H1 (cell line): ENCODE results near the gene TUBA4B. TPM values are rescaled to one million over a fixed set of nuclear protein-coding genes. Genes with fewer than 3 reads are reported as not detected.

ENCODE experiments used
- BCL11A ChIP-seq, 2 experiments: IDR thresholded peaks; one replicate each; pipeline ENCODE4 v1.6.1; 2011; ENCODE audit warnings: low read depth in 2 of 2, low read length in 2 of 2, mild to moderate bottlenecking in 2 of 2
- CHD7 ChIP-seq: fragments of 300-600 bp; sonication (generic); IDR thresholded peaks from 2 replicates; pipeline ENCODE4 v1.7.1; 2012; ENCODE audit warnings: low read length, moderate library complexity, mild to moderate bottlenecking, inconsistent platforms; ENCODE audit not compliant: insufficient replicate concordance
- CREB1 ChIP-seq: IDR thresholded peaks from 2 replicates; pipeline ENCODE4 v1.6.1; 2012; ENCODE audit warnings: inconsistent platforms
- GTF2F1 ChIP-seq: IDR thresholded peaks from 2 replicates; pipeline ENCODE4 v1.6.1; 2012; ENCODE audit warnings: low read depth, low read length, improper control_type of control experiment, borderline replicate concordance
- HDAC2 ChIP-seq, 2 experiments: fragments of 300-600 bp in 1 of 2; sonication (generic) in 1 of 2; IDR thresholded peaks; 2 replicates each; pipeline ENCODE4 v1.6.1; 2011 to 2012; ENCODE audit warnings: low read depth in 2 of 2, low read length in 2 of 2, mild to moderate bottlenecking in 2 of 2, moderate library complexity in 2 of 2, borderline replicate concordance in 1 of 2, inconsistent platforms in 1 of 2
- JUN ChIP-seq: IDR thresholded peaks from 2 replicates; pipeline ENCODE4 v1.6.1; 2011; ENCODE audit warnings: low read depth, mild to moderate bottlenecking, improper control_type of control experiment, low read length
- POU5F1 ChIP-seq: IDR thresholded peaks from 2 replicates; pipeline ENCODE4 v1.6.1; 2011; ENCODE audit warnings: low read depth, mild to moderate bottlenecking, low read length, moderate library complexity
- SUZ12 ChIP-seq: fragments of 200-600 bp; sonication (generic); IDR thresholded peaks from 2 replicates; pipeline ENCODE4 v1.6.1; 2012; ENCODE audit warnings: mild to moderate bottlenecking, inconsistent platforms, low read length, moderate library complexity, mixed read lengths
- TAF1 ChIP-seq: IDR thresholded peaks from 2 replicates; pipeline ENCODE4 v1.6.1; 2011; ENCODE audit warnings: mild to moderate bottlenecking, low read depth, low read length
- polyA plus RNA-seq, 7 experiments: library from polyadenylated mRNA; depleted of rRNA in 3 of 7; stranded (reverse) in 5 of 7; unstranded in 2 of 7; fragments of >200 nt in 5 of 7; fragments of 200-250 nt in 2 of 7; gene quantifications; 1 replicate in 5 of 7; 2 replicates in 1 of 7; 4 replicates in 1 of 7; pipeline versions ENCODE4 v1.2.1 to v1.2.3, GENCODE V29; 2011 to 2013; ENCODE audit warnings: missing spikeins in 2 of 7, mixed read lengths in 2 of 7
- total RNA-seq: library from RNA; stranded (reverse); fragmentation: NEBNext Ultra II Directional; extraction: Animal tissue kit (Norgen Biotek cat#: 25700); gene quantifications from 2 replicates; pipeline ENCODE4 v1.2.1, GENCODE V29; 2021

TUBA4B gene
- total and polyA plus RNA-seq, 2 of the 8 experiments (the other 6 are each of a cell fraction or from before 2014, with no cell fraction given), result 0.08 to 0.24 TPM

- no peak for TF ChIP-seq CHD7
- no peak for TF ChIP-seq POU5F1
- no peak for TF ChIP-seq CREB1
- no peak for TF ChIP-seq HDAC2 (IDR thresholded peaks at IDR 0.05; ENCODE audit: borderline replicate concordance in 1 of 2, low read depth in 2 of 2, low read length in 2 of 2)
- TF ChIP-seq TAF1, result no peak
- TF ChIP-seq GTF2F1, result no peak
- no peak for TF ChIP-seq SUZ12
- TF ChIP-seq JUN, result no peak
- TF ChIP-seq BCL11A (IDR thresholded peaks at IDR 0.05; ENCODE audit: low read depth in 2 of 2, low read length in 2 of 2), result no peak
These were observed 46.3 kb downstream of the TUBA4B start (continued) for GRCh38 chr2:219299372-219299760.
